DMS 273 (cell line): ENCODE measurements around the gene TEAD2.
A peak's percentile ranks its signal among the peaks of the same experiment; 100 is the strongest.
"Not testable (repeated sequence)": the region's sequence is repeated elsewhere in the genome, so short reads cannot be mapped to it uniquely, and the experiment has no call there.

Source experiments
- DNase-seq: peaks from one replicate; lab custom pipeline; 2025; ENCODE audit not compliant: unreplicated experiment; lab: John Stamatoyannopoulos, UW

TEAD2 gene

GRCh38 chr19:49333811-49334288 lies 28.4 kb downstream of the TEAD2 start:
- DNase-seq = no peak

GRCh38 chr19:49333418-49333805 lies 28.8 kb downstream of the TEAD2 start:
- no peak for DNase-seq

GRCh38 chr19:49332691-49333417 lies 29.4 kb downstream of the TEAD2 start:
- DNase-seq = not testable (repeated sequence)

GRCh38 chr19:49331616-49332055 lies 30.6 kb downstream of the TEAD2 start:
- DNase-seq = peak; percentile 85

GRCh38 chr19:49331187-49331586 lies 31.0 kb downstream of the TEAD2 start:
- not testable (repeated sequence) for DNase-seq

GRCh38 chr19:49328741-49329140 lies 33.5 kb downstream of the TEAD2 start:
- no peak for DNase-seq

GRCh38 chr19:49327878-49328544 lies 34.2 kb downstream of the TEAD2 start:
- DNase-seq = peak; percentile 50

GRCh38 chr19:49326165-49326704 lies 36.0 kb downstream of the TEAD2 start:
- DNase-seq = no peak

GRCh38 chr19:49325756-49326155 lies 36.5 kb downstream of the TEAD2 start:
- DNase-seq = not testable (repeated sequence)

- no peak for DNase-seq
Measured at GRCh38 chr19:49324801-49325576, 37.2 kb downstream of the TEAD2 start, which contains the start of gene SLC6A16. Gene SLC6A16 (minus strand): TSS chr19:49325191. CDS start chr19:49311347, 13,844 bp downstream.

GRCh38 chr19:49318296-49318695 lies 43.9 kb downstream of the TEAD2 start:
- DNase-seq = no peak

- DNase-seq = no peak
Measured at GRCh38 chr19:49316284-49316683, 45.9 kb downstream of the TEAD2 start.

GRCh38 chr19:49315111-49315510 lies 47.1 kb downstream of the TEAD2 start:
- peak; percentile 24 for DNase-seq

- DNase-seq = no peak
Measured at GRCh38 chr19:49309087-49309486, 53.1 kb downstream of the TEAD2 start.

- DNase-seq = not testable (repeated sequence)
Measured at GRCh38 chr19:49306734-49307133, 55.5 kb downstream of the TEAD2 start.

GRCh38 chr19:49301866-49302252 lies 60.4 kb downstream of the TEAD2 start:
- DNase-seq = no peak

- peak; percentile 92 for DNase-seq
Measured at GRCh38 chr19:49301165-49301865, 60.9 kb downstream of the TEAD2 start.

- DNase-seq = not testable (repeated sequence)
Measured at GRCh38 chr19:49298653-49299052, 63.6 kb downstream of the TEAD2 start.

GRCh38 chr19:49297403-49297802 lies 64.8 kb downstream of the TEAD2 start:
- DNase-seq = no peak

GRCh38 chr19:49295208-49295880 lies 66.9 kb downstream of the TEAD2 start:
- DNase-seq = no peak
